ENCODE data around the gene SERP1. TPM values are rescaled to one million over a fixed set of nuclear protein-coding genes. Genes with fewer than 3 reads are reported as not detected.
A peak's percentile ranks its signal among the peaks of the same experiment; 100 is the strongest.

Gene SERP1
- 255 and 358 TPM in 2 replicates for total RNA-seq

DNA sequence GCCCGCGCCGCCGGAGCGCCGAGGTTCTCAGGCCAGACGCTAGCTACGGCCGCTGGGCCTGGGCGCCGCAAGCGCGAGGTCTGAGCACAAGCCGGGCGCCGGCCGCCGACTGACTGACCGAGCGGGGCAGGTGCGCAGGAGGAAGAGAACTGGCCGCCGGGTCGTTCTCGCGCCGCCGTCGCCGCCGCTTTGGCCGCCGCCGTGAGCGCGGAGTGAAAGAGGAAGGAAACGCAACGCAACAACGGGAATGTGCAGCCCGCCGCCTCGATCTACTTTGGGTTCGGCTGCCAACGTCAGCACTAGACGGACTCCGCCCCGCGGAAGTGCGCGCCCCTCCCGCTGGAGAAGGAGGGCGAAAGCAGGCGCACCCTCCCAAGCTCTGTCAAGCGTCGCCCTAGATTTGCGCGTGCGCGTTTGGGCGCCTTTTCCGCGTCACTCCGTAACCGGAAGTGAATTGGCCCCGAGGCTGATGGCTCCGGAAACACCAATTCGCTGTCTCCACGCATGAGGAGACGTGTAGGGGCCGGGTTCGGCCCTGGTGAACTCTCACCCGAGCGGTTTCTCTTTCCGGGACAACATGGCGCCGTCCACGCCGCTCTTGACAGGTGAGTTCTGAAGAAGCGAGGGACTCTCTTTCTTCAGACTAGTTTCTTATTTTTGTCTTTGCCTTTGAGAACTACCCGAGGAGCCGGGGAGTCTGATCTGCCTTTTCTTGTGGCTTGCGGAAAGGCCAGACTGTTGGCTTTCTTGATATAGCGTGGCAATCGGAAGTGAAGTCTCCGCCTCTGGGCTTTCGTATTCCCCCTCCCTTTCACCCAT lies at the start of gene SERP1, which contains the start of gene EIF2A:
Gene SERP1 (minus strand): TSS at position 271 of the 819 bp plus-strand sequence. CDS start 361 bp downstream, outside the sequence.
Gene EIF2A (plus strand): TSS at position 562 of the 819 bp plus-strand sequence. CDS start 16 bp downstream, at position 578.
- DNase-seq (ENCODE audit: extremely low read depth, low read depth, low spot score): peak; percentile 95

DNA sequence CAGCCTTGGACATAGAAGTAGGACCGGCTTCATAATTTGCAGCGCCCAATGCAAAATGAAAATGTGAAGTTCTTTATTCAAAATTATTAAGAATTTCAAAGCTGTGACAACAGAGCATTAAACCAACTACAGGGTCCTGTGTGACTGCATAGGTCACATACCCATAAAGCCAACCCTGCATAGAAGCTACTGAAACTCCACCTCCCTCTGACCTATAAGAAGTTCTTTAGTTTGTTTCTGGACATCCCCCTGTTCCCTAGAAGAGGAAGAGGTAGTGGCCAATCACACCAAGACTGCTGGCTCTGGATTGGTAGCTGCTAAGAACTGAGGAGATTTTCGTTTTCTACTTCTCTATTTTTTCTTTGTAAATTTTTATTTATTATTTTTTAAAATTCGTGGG lies 47.9 kb upstream of the SERP1 start:
- DNase-seq (ENCODE audit: extremely low read depth, low read depth, low spot score): no peak

DNA sequence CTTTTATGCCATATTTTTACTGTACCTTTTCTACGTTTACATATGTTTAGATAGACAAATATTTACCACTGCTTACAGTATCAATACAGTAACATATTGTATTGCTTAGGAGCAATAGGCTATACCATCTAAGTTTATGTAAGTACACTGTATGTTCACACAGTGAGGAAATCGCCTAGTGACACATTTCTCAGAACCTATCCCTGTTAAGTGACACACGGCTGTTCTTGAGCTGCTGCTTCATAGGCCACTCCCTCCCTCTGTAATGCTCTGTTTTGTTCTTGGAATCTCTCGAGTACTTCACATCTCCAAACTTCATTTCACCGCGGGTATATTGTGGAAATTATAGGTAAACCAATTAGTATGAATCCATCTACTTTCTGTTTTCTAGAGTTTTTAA lies 43.5 kb upstream of the SERP1 start:
- DNase-seq (ENCODE audit: extremely low read depth, low read depth, low spot score): no peak

DNA sequence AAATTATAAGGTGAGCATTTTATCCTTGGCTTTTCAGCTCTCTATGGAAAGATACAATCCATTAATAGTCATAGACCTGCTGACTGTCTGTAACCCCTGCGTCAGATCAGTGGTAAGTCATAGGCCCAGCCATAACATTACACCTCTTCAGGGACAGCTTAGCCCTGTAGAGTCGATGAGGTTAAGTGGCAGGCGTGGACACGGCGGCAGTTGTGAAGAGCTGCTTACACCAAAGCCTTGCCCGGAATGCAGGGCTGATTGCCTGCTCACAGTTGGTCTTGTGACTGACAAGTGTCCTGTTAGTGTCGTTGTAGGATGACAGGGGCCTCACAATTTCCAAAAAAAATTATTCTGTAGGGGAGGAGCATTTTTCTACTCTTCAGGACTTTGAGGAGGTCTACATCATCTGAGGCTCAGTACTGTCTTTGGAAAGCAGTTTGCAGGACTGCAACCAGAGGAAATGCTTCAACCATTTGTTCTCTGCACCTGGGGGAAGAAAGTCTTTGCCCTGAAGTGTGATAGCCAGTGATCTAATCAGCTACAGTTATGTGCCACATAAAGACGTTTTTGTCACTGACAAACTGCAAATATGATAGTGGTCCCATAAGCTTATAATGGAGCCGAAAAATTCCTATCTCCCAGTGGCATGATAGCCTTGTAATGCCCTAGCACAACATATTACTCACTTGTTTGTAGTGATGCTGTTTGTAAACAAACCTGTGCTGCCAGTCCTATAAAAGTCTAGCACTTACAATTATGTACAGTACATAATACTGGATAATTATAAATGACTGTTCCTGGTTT lies 41.9 kb upstream of the SERP1 start:
- DNase-seq (ENCODE audit: extremely low read depth, low read depth, low spot score): no peak

DNA sequence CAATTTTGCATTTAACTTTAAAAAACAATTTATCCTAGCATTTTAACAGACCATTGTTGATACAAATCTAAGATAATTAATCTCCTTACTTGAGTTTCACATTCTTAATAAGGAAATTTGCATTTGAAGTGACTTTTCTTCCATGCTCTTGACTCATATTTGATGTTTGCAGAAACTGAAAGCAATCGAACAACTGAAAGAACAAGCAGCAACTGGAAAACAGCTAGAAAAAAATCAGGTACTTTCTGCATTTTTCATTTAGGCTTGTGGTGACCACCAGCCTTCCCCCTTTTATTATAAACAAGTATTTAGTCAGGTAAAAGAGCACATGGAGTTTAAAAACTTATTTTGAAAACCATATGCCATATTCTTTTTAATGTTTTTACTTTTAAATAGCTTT lies 36.7 kb upstream of the SERP1 start:
- no peak for DNase-seq (ENCODE audit: extremely low read depth, low read depth, low spot score)

DNA sequence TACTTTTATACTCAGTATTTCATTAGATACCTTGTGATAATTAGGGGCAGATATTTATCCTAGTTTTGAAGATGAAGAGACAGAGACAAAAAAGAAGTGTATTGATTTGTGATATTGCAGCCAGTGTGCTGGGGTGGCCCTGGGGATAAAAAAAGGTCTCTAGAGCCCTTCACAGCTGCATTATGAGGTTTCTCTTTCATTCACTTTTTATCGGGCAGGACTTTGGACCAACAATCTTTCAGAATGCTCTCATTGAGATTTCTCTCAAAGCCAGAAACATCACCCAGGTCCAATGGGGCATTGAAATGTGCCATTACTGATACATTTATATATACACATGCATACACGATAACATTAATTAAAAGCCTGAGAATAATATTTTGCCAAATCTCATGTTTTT lies 36.3 kb upstream of the SERP1 start:
- no peak for DNase-seq (ENCODE audit: extremely low read depth, low read depth, low spot score)

DNA sequence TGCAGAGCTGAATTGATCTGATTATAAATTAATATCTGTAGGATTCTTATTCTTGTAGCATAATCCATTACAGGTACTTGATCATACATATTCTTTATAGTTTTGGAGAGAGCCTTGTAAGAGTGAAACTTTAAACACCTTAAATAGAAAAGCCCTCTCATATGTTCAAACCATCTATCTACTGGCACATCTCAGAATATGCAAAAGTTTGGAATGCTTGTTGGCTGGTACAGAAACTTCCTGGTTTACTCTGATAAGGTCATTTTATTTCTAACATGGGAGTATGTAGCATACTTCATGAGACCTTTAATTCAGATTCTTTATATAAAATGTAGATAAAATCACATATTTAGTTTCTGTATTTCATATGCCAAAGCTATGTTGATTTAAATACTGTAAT lies 34.9 kb upstream of the SERP1 start:
- no peak for DNase-seq (ENCODE audit: extremely low read depth, low read depth, low spot score)

DNA sequence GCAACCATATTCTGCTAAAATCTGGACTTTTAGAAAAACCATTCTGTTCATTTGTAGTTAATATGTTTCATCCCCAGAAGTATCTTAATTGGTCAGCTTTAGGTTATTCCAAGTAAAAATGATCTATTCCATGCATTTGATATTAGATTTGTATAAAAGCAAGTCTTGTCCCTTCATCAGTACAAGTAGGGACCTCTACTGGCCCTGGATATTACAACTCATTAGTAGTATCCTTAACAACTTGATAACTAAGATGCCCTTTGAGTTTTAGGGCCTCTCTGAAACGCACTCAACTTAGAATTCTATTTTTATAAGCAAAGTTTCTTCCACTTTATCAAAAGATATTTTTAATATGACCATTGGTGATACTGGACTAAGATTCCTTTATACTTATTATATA lies 31.6 kb upstream of the SERP1 start:
- no peak for DNase-seq (ENCODE audit: extremely low read depth, low read depth, low spot score)

DNA sequence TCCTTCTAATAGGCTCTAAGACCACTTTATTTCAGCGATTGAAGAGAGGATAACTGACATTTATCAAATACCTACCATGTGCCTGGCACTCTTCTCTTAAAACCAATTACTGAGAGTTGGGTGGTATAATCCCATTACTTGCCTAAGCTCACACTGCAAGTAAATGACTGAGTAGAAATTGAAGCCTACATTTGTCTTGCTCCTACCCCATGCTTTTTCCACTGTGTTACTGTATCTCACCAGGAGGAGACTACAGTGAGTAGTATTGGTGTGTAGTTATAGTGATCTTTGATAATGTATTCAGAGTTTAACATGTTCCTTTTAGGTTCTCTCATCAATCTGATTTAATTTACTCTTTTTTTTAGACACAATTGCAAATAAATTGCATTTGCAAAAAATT lies 21.0 kb upstream of the SERP1 start:
- no peak for DNase-seq (ENCODE audit: extremely low read depth, low read depth, low spot score)

DNA sequence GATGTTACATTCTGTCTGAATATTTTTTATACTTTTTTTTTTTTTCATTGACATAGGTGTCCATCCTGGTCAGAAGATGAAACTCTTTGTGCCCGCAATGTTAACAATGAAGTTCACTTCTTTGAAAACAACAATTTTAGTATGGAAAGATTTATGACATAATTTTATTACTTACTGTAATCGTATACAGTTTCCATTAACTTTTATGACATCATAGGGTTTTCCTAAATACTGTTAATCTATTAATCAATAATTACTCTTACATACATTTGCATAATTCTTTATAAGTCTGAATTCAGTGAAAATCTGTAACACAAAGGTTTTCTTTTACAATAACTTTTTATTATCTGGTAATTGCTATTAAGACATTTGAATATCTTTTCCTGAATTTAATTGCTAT lies 17.9 kb upstream of the SERP1 start:
- no peak for DNase-seq (ENCODE audit: extremely low read depth, low read depth, low spot score)

DNA sequence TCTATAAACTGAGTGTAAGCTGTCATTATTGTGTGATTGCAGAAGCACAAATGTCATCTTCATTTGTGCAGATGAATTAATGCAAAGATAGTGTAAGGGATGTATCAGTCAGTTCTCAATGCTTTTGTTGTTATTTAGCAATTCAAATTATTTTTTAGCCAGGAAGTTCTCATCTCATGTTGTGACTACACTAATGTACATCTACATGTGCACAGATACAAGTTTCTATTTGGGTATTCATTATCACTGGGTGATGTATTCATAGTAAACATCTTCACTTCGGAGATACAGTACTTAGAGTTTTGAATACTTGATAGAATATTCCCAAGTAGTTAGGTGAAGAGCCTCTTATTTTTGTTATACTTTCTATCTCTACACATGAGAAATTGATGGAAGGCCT lies 11.4 kb upstream of the SERP1 start:
- DNase-seq (ENCODE audit: extremely low read depth, low read depth, low spot score): no peak

DNA sequence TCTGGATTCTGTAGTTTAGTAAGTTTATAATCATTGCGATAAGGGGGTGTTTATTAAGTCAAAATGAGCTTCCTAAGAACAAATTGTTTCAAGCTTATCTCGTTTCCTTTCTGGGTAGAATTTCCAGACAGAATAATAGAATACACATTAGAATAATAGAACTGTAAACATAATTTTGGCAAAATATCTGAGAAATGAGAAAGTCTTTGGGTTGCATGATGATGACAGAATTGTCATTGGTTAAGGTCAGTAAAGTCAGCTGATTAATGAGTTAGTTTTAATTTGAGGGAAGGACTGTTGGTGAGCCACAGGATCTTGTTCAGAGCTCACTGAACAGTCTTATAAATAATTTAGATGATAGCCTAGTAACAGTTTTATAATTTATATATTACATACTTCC lies 10.5 kb upstream of the SERP1 start:
- peak; percentile 55 for DNase-seq (ENCODE audit: extremely low read depth, low read depth, low spot score)

DNA sequence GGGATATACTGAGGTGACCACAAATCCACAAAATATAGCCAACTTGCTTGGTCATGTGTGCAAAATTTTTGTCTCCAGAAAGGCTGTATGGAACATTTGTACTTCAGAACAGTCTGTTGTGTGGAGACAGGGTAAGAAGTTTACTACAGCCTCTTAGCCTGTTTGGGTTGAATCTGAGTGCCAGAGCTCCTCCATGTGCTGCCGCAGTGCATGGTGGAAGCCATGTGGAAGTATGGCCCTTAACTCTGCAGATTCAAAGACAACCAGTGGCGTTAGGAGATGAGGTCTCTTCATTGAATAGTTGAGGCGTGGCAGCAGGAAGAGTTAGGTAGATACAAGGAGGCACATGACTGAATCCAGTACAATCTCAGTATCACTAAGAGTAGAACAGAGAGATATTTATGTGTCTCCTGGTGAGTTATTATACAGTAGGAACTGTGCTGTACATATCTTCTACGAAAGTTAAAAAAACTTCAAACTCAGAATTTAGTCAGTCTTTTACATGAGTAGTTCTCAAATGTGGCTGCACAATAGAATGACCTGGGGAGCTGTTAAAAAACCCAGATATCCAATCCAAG lies 9.7 kb upstream of the SERP1 start:
- DNase-seq (ENCODE audit: extremely low read depth, low read depth, low spot score): no peak

DNA sequence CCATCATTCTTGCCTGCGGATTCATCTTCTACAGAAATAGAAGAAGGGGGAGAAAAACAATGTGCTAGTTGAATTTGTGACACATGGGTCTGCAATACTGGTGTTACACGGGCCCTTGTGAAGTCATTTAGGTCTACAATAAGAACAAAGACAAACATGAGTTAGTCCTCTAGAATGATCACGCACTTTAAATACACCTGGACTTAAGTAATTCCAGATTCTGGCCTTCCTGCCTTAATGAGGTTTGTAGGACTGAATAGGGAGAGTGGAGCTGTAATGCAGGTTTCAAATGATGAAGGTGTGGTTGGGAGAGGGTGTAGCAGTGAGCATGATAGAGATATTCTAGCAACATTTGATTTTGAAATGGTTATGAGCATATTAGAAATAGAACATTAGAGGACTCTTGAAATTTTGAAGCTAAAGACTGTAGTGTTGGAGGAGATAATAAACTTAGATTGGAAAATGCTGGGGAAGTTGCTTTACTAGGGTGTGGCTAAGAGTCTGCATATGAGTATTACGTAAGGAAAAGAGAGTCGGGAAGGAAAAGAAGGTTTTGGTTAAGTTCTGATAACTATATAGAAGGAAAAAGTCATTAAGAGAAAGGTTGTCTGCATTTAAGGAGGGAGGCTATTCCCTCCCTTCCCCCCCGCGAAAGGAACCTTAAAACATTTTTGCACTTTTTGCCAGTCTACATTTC lies 897 bp upstream of the SERP1 start:
- no peak for DNase-seq (ENCODE audit: extremely low read depth, low read depth, low spot score)

DNA sequence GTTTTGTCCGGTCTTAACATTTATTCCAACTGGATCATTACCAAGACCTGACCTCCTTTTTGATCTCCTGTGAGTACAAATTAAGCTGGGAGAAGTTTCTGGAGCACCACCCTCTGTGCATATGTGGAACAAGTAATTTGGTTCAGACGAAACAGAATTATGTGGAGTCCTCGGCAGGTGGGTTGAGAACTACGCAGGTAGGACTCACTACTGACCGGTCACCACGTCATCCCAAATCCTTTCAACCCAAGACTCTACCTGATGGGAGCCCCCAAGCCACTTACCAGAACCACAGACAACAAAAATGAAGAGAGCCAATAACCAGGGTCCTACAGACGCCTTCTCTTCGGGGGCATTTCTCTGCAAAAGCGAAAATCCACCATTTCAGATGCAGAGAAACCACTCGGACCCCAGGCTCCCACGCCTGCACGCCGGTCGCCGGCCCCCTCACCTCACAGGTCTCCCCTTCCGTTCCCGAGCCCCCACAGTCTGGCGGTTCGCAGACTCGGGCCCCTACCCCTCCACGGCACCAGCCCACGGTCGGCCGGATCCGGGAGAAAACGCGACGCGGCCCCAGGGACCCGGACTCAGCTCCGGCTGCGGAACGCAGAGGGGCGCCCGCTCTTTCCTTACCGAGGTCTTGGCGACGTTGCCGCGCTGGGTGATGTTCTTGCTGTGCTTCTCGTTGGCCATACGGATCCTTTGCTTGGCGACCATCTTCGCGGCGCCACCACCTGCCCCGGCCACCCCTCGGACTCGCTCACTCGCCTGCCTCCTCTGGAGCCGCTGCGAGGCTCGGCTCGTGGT lies 674 bp downstream of the SERP1 start:
- no peak for DNase-seq (ENCODE audit: extremely low read depth, low read depth, low spot score)

DNA sequence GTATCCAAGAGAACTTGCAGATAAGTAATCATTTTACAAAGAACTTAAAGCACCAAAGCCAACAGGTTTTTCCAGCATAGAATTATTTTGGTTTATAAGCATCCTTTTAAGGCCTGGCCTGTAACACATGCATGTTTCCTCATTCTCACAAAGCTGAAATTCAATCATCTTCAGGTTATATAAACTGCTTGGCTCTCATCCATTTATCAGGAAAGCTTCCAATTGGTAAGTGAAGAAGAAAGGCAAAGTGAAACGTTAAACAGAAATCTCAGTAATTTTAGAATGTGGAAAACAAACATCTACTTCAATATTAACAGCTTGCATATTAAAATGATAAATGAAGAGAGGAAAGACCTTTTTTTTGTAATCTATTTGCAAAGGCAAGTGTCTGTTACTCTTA lies 1.6 kb downstream of the SERP1 start:
- no peak for DNase-seq (ENCODE audit: extremely low read depth, low read depth, low spot score)

DNA sequence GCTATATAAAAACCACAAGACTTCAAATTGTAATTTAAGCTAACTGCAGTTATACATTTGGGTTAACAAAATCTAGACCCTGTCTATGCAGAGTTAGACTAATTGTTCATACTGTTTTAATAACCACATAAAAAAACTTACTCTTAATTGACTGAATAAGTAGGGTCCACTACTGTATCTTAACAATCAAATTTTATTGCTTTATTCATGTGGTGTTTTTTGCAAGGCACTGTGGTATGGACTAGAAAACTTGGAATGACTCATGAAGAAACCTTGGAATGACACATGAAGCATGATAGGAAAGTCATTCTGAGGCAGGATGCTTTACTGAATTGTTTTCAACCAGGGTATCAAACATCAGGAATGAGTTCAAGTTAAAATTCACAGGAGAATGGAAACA lies 2.3 kb downstream of the SERP1 start:
- no peak for DNase-seq (ENCODE audit: extremely low read depth, low read depth, low spot score)

DNA sequence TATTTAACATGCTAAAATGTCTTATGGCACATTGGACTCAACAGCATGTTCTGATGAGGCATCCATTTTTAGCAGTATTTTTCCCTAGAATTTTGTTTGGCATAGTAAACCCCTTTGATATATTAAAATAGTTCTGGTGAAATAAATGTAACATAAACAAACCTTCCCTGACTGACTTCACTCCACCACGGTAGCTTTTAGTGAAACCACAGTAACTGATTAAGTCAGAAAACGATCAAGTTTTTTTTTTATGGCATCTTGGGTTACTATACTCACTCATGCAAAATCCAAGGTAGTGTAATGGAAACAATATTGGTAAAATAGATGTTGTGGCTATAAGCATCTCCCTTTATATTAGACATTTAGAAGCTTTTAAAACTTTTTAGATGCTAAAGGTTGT lies 2.8 kb downstream of the SERP1 start:
- DNase-seq (ENCODE audit: extremely low read depth, low read depth, low spot score): no peak

DNA sequence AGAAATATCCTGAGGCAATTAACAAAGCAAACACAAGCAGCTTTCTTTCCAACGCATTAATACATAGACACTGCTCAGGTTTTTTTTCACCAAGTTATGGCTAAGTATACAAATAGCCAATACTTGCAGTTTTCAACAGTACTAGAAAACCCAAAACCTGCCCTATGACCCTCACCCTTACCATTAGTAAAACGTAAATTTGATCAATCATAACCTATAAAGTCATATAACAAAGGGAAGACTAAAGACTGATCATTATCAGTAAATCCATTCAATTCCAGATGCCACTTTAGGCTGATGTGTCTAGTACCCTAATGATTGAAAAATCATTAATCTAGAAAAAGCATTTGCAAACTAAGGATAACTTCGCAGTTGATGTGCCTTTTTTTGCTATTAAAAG lies 3.2 kb downstream of the SERP1 start:
- no peak for DNase-seq (ENCODE audit: extremely low read depth, low read depth, low spot score)

DNA sequence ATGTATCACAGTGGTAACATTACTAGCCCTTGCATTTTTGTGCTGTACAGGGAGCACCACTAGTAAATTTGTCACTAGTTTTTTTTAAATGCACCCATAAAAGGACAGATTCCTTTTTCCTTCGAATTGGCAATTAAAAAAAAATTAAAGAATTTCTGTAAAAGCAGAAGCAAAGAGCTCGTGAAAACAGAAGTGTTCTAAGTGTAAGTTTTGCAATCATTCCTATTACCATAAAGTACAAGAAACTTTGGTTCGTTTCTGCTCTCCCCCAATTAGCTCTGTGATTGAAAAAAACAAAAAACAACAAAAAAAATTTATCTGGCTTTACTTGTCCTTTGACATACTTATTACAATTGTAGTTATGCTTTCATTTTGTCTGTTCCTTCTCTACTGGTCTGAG lies 5.3 kb downstream of the SERP1 start:
- no peak for DNase-seq (ENCODE audit: extremely low read depth, low read depth, low spot score)

All from glomerular endothelial cell (primary cell).